Choroid plexus epithelial cell (primary cell): ENCODE data around the gene PPP1R3E.
A peak's percentile ranks its signal among the peaks of the same experiment; 100 is the strongest.

ENCODE experiments used
- DNase-seq: peaks from one replicate; pipeline ENCODE4 v3.0.0-alpha.2; 2010; ENCODE audit warnings: low read depth
- H3K4me3 ChIP-seq: 2 replicates; pipeline ENCODE4 v1.5.1; 2011; ENCODE audit warnings: low read depth, mild to moderate bottlenecking, control low read depth, low read length, moderate library complexity
- CTCF ChIP-seq: conservative IDR thresholded peaks from 2 replicates; pipeline ENCODE4 v1.5.1; 2011; ENCODE audit warnings: low read depth, mild to moderate bottlenecking, control low read depth, inconsistent platforms, low read length, moderate library complexity

The PPP1R3E gene

GRCh38 chr14:23300687-23301223 is 1.9 kb downstream of the PPP1R3E start:
- no peak for TF ChIP-seq CTCF
- H3K4me3 ChIP-seq: peak overlapping the region; percentile 64
- DNase-seq: no peak

- DNase-seq: no peak
- H3K4me3 ChIP-seq: peak overlapping the region; percentile 64
- TF ChIP-seq CTCF: no peak
These were observed 2.5 kb downstream of the PPP1R3E start for GRCh38 chr14:23299986-23300686.

DNA sequence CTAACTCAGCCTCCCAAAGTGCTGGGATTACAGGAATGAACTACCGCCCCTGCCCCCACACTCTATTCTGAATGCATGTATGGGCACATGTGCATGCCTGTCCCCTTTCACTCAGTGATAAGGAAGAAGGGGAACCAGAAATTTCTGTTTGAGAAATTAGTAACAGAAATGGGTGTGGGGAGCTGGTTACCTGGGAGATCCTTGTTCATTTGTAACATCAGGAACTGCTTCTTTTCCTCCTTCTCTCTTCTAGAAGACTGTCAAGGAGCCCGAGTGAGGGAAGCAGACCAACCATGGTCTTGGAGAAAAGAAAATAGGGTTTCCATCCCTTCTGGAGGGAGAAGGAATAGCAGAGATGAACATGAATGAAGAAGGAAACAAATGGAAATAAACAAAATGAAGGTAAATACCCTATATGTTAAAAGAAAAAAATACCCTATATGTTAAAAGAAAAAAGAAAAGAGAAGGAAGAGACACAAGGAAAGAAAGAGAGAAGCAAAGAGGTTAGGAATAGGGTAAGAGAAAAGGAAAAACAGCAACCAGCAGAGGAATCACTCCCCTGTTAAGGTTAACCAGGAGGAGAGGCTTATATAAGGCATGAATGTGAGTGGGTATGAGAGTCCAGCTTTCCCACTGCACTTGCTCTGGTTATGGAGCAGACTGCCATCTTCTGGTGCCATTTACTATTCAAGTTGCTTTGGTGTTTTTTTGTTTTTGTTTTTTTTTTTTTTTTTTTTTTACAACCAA is 3.3 kb downstream of the PPP1R3E start:
- peak; percentile 52 for TF ChIP-seq CTCF
- DNase-seq: peak; percentile 77
- no peak overlapping the region for H3K4me3 ChIP-seq

GRCh38 chr14:23297611-23298277 is 4.9 kb downstream of the PPP1R3E start:
- no peak for DNase-seq
- TF ChIP-seq CTCF: no peak

GRCh38 chr14:23297096-23297495 is 5.6 kb downstream of the PPP1R3E start:
- H3K4me3 ChIP-seq: no peak overlapping the region
- no peak for TF ChIP-seq CTCF
- no peak for DNase-seq

More at GRCh38 chr14:23297611-23298277, 4.9 kb downstream of the PPP1R3E start:
- H3K4me3 ChIP-seq: no peak overlapping the region

GRCh38 chr14:23296012-23296777 is 6.5 kb downstream of the PPP1R3E start:
- no peak for TF ChIP-seq CTCF

More at GRCh38 chr14:23296012-23296777, 6.5 kb downstream of the PPP1R3E start:
- no peak overlapping the region for H3K4me3 ChIP-seq
- DNase-seq: no peak
